ENCODE measurements around the gene TEX35.

Gene TEX35

DNA sequence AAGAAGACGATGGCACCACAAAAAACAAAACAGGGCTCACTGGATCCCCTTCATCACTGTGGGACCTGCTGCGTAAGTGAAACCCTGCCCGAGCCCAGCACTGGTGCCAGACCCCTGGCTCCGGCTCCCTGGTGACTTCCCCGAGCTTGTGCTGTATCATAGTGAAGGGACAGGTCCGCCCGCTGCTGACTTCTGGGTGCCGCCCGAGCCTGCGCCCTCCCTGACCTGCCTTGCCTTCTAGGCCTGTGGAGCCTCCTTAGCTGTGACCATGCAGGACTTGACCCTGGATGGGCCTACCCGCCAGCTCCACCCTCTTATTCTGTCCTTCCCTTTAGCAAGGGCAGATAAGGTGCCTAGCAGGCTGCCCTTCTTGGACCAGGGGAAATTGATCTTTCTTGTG is 7.9 kb downstream of the TEX35 start:
- no peak for DNase-seq (ENCODE audit: low spot score)

DNA sequence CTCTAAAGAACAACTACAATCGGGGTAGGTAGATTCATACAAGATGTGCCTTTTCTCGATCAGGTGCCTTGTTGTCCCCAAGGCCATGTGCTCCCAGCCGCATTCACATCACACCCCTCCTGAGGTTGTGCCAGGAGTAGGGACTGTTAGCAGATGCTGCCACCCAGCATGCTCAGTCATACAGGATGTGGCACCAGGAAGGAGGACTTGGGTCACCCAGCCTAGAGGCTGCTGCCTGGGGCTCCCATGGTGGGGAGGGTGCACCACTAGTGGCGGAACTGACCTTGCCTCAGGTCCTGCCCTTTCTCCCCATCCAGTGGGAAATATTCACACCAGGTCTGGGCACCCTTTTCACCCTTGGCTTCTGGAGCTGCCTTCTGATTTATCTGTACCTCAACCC is 8.3 kb downstream of the TEX35 start:
- no peak for DNase-seq (ENCODE audit: low spot score)

DNA sequence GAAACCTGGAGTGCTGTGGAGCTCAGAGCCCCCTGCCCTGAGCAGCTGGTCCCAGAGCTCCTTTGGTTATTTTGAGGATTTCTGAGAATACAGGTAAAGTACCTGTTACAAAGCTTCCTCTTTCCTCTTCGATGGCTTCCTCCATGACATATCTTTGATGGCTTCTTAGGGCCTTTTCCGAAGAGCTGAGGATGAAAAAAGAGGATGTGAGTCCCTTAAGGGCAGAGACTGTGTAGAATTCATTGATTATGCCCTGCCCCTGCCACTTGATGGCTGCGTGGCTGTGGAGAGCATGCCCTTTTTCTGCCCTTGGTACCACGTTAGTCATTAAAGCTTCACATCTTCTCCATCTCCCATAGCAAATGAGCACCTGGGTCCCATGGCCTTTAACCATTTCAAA is 14.2 kb downstream of the TEX35 start:
- DNase-seq (ENCODE audit: low spot score), result no peak

DNA sequence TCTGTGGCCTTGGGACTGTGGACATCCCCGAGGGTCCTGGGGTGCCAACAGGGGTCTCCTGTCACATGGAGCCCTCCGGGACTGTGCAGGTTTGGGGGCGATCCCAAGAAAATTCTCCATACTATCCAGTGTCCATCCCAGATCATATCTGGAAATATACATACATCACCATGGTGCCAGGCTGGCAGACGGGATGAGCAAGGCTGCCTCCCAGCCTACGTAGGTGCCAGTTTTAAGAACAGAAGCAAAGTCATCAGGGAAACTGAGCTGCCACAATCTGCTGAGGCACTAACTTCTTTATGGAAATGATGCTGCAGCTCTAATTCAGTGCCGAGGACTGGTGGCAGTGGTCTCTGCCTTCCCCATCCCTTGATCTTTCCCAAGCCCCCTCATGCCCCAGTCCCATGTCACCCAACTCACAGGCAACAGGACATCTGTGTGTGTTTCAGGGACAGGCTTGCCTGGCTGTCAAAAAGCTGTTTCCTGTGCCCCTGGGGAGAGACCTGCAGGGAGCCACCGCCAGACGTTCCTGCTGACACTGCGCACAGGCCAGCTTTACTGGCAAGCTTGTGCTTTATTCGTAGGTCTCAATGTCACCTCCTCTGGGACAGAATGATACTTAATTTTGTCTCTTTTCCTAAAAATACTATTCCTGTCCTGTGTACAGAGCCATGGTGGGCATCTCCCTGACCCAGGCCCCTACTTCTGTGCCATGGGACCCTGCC is 15.5 kb downstream of the TEX35 start:
- no peak for DNase-seq (ENCODE audit: low spot score)

DNA sequence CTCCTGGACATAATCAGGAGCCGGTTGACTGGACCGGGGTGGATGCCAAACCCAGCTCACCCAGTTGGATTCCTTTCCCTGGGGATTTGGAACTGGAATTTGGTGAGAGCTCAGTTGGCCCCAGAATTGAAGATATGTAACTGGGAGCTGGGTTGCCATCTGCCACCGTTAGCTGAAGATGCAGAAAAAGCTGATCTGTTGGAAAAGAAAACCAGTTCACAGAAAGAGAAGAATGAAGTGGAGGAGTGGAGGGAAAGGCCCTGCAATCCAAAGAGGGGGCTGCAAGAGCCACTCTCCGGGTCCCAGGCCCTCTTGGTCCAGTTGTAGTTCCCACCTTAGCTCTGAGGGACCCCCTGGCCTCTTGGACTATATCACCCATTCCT is 16.0 kb downstream of the TEX35 start:
- no peak for DNase-seq (ENCODE audit: low spot score)

DNA sequence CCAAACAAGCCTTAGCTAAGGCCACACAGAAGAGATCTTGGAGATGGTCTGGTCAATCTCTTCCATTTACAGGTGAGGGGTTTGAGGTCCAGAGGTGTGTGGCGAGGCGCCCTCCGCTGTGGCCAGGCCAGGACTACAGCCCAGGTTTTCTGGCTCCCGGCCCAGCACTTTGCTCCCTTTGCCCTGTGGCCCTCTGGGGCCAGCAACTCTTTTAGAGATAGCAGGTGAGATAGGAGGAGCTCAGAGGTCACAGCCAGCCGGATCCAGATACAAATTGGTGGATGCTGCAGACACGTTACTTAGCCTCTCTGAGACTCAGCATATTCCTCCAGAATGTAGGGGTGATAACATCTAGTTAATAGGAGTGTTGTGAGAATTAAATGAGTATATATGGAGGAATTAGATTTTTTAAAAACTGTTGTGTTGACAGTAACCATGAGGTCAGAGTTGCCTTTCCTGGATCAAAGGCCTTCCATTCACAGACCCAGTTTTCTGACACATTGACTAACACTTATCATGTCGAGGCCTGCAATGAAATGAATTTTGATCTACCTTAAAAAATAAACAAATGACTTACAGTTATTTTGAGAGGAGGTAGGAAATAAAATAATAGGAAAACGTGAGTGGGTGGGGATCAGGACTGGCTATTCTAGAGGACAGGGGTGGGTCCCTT is 16.6 kb downstream of the TEX35 start:
- no peak for DNase-seq (ENCODE audit: low spot score)

DNA sequence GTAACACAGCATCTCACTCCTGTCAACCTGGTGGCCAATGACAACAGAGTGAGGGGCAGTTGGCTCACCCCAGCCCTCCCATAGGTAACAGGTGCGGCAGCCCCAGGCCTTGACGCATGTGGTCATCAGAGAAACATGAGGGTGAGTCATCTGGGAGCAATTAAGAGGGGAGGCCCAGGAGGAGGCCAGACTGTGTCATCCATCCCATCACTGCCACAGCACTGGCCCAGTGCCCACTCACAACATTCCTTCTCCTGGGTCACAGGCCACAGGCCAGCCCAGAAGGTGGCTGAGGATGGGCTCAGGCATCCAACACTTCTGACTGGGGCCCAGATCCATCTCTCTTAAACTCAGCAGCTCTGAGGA is 17.1 kb downstream of the TEX35 start:
- peak; percentile 79 for DNase-seq (ENCODE audit: low spot score)

DNA sequence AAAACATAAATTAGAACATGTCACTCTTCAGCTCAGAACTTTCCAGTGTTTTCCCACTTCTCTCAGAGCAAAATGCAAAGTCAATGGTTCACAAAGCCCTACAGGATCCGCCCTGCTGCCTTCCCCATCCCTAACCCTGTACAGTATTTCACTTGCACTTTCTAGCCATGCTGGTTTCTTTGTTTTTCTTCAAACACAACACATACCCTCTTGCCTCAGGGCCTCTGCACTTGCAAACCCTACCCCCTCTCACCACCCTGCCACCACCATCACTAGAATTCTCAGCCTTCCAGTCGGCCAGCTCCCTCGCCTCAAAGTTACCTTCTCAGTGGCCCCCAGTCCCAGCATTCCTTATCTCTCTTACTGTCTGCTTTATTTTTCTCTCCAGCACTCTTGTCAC is 17.6 kb downstream of the TEX35 start:
- no peak for DNase-seq (ENCODE audit: low spot score)

DNA sequence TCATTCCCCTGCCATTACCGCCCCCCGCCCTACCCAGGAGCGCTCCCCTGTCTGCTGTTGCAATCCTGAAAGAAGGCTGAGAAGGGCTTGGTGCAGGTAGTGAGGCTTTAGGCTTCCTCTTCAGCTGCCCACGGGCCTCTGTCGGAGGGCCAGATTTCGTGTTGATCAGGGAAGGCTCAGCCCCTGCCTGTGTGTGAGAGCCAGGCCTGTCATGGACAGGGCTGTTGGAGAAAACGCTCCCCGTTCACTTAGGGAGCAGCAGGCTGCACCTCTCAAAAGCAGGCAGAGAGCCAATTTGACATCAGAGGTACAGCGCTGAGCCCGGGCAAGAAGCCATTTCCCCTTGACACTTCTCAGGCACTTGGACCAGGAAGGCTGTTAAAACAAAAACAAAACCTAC is 19.0 kb downstream of the TEX35 start:
- peak; percentile 26 for DNase-seq (ENCODE audit: low spot score)

DNA sequence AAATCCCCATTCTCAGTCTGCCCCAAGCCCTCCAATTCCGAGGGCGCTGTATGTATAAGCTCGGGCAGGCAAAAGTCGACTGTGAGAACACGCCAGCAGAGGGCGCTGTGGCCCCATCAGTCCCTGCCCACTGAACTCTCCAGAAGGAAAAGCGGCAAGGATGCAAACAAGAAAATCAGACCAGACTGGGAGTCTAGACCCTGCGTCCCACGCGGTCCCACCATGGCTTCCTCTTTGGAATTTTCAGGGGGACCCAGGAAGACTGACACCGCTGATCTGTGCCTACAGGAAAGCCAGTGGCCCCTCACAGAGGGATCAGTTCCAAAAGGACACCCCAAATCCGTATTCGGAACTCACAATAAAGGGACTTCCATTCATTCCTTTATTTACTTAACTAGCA is 19.5 kb downstream of the TEX35 start:
- DNase-seq (ENCODE audit: low spot score), result peak; percentile 86

DNA sequence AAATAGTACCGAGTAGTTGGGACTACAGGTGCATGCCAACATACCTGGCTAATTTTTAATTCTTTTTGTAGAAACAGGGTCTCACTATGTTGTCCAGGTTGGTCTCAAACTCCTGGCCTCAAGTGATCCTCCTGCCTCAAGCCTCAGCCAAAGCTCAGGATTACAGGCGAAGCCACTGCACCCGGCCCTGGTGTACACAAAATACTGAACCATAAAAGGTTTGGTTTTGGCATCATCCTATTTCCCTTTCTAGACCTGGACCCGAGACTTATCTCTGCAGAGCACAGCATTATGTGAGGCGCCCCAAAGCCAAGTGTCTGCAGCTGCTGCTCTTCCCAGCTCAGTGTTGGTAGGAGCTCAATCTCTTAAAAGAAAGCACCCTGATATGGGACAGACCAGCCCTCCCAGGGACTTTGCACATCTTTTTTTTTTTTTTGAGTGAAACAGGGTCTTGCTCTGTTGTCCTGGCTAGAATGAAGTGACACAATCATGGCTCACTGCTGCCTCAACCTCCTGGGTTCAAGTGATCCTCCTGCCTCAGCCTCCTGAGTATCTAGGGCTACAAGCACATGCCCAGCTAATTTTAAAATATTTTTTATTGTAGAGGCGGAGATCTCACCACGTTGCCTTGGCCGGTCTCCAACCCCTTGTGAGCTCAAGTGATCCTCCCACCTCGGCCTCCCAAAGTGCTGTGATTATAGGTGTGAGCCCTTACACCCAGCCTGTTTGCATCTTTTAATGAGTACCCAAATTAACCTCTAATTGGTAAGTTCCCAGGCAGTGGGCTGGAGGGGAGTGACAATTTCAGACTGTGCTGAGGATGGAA is 20.4 kb downstream of the TEX35 start:
- DNase-seq (ENCODE audit: low spot score), result no peak

DNA sequence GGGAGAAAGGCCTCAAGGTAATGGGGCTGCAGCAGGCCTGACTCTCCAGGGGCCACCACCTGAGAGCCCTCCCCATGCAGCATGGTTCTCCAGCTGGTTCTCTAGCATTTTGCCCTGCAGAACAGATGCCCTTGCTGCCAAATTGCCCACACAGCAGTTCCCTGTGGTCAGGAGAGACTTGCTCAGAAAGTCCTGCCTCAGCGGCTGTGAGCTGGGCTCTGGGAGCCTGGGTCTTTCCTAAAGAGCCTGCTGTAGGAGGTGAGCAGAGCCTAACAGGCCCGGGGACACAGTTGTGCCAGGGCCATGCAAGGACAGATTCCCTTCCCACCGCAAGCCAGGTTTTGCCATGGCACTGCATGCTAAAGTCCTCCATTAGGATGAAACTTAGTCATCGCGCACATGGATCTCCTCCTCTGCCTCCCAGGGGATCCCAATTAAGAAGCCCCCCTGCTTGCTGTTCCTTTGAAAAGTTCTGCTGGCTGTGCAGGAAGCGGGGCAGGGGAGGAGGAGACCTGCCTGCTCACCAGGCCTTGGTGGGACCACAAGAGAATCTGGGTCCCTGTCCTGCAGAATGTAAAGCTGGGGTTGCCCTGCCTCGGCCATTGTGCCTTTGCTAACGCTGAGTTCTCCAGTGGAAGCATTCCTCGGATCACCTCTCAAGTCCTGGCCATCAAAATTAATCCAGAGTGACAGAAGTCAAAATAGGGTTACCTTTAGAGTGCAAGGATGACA is 21.4 kb downstream of the TEX35 start:
- DNase-seq (ENCODE audit: low spot score), result no peak

DNA sequence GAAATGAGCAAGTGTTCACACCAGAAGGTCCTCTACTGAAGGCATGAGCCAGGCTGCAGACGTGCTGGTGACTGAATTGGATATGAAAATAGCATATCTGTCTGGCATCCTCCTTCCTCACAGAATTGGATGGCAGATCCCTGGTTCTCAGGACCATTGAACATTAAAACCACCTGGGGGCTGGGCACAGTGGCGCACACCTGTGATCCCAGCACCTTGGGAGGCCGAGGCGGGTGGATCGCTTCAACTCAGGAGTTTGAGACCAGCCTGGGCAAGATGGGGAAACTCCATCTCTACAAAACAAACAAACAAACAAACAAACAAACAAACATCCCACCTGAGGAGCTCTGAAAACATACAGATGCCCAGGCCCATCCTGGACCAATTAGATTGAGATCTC is 23.4 kb downstream of the TEX35 start:
- no peak for DNase-seq (ENCODE audit: low spot score)

DNA sequence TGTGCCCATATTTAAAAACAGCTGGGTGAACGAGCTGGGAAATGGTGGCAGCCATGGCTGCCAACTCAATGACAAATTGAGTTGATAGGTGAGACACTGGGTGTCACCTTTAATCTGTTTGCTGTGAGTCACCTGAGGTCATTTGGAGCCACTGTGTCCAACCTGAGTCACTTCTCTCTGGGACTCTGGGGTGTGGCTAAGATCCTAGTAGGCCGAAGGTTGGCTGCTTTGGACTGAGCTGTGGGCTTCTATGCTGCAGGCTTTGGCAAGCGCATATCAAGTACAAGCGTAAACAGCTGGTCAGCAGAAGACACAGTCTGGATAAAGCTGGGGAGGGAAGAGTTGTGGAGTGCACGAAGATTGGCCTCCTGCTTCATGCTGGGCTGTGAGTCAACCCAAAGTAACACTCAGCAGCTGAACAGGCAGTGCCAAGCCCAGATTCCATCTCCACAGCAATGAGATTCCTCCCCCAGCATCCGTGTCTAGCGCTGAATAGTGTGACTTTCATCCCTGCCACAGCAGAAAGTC is 24.0 kb downstream of the TEX35 start:
- DNase-seq (ENCODE audit: low spot score), result peak; percentile 93

DNA sequence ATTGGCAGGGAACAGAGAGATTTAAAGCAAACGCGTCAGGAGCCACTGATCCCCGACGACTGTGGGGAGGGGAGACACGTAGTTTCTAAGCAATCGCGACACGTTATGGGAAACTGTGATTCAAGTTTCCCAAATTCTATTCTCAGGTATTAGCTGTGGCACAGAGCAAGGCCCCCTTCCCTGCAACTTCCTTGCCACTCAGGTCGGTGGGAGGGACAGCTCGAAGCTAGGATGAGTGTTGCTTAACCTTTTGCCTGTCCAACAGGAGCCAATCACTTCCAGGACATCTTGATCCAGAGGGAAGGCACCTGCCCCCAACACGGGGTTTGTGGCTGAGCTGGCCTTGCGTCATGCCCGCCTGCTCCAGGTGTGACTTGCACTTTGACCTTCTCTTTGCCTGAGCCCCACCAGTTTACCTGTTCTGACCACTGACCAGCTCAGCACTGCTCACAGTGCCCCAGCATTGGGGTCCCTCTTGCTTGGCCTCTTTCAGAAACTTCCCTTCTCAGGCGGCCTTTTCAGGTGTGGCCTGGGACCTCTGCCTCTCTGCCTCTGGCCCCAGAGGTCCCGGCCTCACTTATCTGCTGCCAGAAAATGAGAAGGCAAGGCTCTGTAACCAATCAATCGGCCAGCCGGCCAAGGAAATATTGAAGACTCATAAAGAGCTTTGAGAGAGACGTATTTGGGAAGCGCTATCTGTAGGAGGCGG is 24.6 kb downstream of the TEX35 start:
- DNase-seq (ENCODE audit: low spot score), result peak; percentile 46

DNA sequence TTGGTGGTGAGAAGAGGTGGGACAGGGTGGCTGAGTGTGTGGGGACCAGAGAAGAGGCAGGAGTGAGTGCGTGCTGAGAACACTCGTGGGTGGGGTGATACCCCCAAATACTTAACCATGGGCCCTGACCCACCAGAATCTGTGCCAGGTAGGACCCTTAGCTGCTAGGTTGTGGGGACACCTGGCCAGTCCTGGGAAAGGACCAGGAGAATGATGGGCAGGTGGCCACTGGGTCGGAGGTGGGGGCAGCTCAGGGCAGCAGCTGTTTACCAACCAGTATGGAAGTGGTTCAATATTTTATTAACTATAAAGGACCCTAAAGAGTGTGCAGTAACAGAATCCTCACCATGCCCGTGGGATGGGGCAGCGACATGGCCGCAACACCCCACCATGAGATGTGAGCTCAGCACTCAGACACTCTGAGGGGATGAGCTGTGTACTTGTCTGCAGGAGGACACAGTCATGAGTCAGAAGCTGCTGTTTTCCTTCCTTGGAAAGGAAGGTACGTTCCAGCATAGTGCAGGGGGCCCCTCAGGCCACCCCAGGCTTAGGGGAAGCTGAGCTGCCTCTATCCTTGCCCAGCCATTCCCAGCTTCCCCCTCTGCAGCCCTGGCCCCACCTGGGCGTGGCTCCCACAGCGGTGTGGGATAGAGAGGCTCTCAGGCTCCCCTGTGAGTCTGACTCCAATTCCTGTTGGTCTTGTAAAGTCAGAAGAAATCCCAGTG is 25.4 kb downstream of the TEX35 start:
- DNase-seq (ENCODE audit: low spot score), result peak; percentile 7

DNA sequence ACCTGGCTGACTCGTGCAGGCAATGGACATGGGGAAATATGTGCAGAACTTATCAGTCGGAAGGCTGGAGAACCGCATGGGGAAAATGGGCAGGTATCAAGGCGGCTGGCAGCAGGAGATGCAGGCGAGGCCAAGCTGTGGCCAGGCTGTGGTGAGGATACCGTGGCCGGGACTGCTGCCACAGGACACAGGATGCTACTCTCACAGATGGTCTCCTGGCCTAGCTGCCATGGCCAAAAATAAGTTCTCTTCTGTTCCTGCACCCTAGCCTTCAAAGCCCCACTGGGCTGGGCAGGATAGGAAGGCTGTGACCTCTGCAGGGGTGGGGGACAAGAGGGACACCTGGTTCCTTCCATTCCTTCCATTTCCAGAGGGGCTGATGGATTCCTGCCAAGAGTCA is 26.4 kb downstream of the TEX35 start:
- no peak for DNase-seq (ENCODE audit: low spot score)

DNA sequence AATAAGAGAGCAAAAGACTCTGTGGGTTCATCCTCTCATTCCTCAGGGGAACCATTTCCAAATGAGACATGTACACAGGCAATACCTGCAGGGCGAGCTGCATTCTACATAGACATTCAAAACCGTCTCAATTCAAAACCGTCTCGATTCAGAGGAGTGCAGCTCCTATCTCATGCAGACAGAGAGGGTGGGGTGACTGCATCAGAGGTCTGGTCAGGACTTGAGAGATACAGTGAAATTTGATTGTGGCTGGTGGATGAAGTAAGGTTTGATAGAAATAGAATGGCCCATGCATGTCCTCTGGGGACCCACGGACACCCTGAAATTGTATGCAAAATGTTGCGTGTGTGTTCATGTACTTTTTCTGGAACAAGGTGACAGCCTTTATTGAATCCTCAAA is 27.3 kb downstream of the TEX35 start:
- no peak for DNase-seq (ENCODE audit: low spot score)

DNA sequence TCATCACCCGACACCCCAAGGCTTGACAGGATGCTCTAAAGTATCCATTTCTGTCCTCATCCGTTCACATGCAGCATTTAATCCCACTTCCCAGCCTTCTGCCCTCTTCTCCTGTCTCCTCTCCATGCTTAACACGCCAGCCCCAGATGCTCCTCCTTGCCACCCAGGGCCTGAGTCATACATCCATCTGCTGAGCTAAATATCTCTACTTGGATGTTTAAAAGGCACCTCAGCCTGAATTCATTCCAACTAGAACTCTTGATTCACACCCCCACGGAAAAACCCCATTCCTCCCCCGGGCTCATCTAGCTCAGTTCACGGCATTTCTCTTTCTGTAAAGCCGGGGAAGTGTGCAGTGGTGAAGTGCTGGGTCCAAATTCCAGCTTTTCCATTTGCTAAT is 27.7 kb downstream of the TEX35 start:
- DNase-seq (ENCODE audit: low spot score), result no peak

DNA sequence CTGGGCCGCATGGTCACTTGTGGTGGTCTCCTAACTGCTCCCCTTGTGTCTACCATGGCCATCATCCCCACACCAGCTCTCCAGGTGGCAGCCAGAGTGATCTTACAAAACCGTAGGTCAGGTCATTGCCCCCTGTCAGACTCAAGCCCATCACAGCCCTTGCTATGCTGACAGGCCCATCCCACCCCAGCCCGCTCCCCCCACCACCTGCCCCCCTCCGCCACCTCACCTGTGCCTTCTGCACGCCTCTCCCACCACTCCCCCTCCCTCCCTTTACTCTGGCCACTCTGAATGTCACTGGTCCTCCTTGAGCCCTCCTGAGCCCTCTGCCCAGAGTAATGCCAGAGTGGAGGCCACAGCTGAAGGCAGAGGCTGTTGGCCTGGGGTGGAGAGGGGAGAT is 28.5 kb downstream of the TEX35 start:
- no peak for DNase-seq (ENCODE audit: low spot score)
